Esophagus squamous epithelium (tissue), 5 donors: Measurements from ENCODE around the gene TNFAIP3. TPM values are rescaled to one million over a fixed set of nuclear protein-coding genes. Genes with fewer than 3 reads are reported as not detected.

Experiments
- DNase-seq: peaks from one replicate; lab custom pipeline; 2025; lab: John Stamatoyannopoulos, UW
- H3K27ac ChIP-seq, 4 donors: fragments of 200-600 bp; sonication (generic); one replicate each; pipeline ENCODE4 v1.5.1; 2016 to 2019; ENCODE audit warnings: mild to moderate bottlenecking in 1 of 4
- H3K27me3 ChIP-seq, 4 donors: fragments of 200-600 bp; sonication (generic); 1 replicate in 3 of 4; 2 replicates in 1 of 4; pipeline versions ENCODE4 v1.5.1 to v1.6.0; 2017 to 2021; ENCODE audit warnings: antibody characterized with exemption in 1 of 4
- H3K36me3 ChIP-seq, 3 donors: fragments of 200-600 bp; sonication (generic); one replicate each; pipeline ENCODE4 v1.5.1; 2016 to 2019
- H3K4me1 ChIP-seq, 3 donors: fragments of 200-600 bp; sonication (generic); one replicate each; pipeline ENCODE4 v1.5.1; 2017 to 2019
- H3K4me3 ChIP-seq, 4 donors: fragments of 200-600 bp; sonication (generic); 1 replicate in 3 of 4; 2 replicates in 1 of 4; pipeline ENCODE4 v1.5.1; 2016 to 2019; ENCODE audit warnings: mild to moderate bottlenecking in 2 of 4, moderate library complexity in 1 of 4
- H3K9me3 ChIP-seq, 3 donors: fragments of 200-600 bp; sonication (generic); one replicate each; pipeline ENCODE4 v1.5.1; 2016 to 2019
- CTCF ChIP-seq, 6 experiments: fragments of 450-650 bp in 4 of 6; fragments of 200-600 bp in 2 of 6; sonication (generic) in 2 of 6; IDR thresholded peaks; one replicate each; pipeline ENCODE4 v1.5.1; 2016 to 2019; ENCODE audit warnings: antibody characterized with exemption in 6 of 6, mild to moderate bottlenecking in 4 of 6, moderate library complexity in 4 of 6
- POLR2A ChIP-seq, 4 donors: fragments of 450-650 bp; IDR thresholded peaks; one replicate each; pipeline ENCODE4 v1.6.1; 2017; ENCODE audit warnings: antibody characterized with exemption in 4 of 4, mild to moderate bottlenecking in 4 of 4, moderate library complexity in 3 of 4
- WGBS, 2 donors: methylation state at CpG; one replicate each; pipeline ENCODE4 v1.1.5; 2018; 5-methylcytosine and 5-hydroxymethylcytosine counted together
- intact Hi-C: fragments of 100-400 bp; cut with DNase I; formaldehyde crosslinking; loops from one replicate; pipeline ENCODE4 v1.15.0; 2022
- total RNA-seq, 4 donors: library from RNA; depleted of rRNA; stranded (reverse); fragments of >200 nt; gene quantifications; one replicate each; pipeline ENCODE4 v1.1.0, GENCODE V29; 2016
- donor health status: DM: yes; HTN: yes; CAD: no.

Gene TNFAIP3
- total RNA-seq, 4 donors from 2014 or later, result 4.2 to 21.7 (median 7.7) TPM

- no peaks in the 10 kb centered on the region for H3K9me3 ChIP-seq
- intact Hi-C loops, result no loop called here
- no peaks in the 10 kb centered on the region for H3K27me3 ChIP-seq
- WGBS, 2 donors, result 57 to 64% methylated on average over 5 of the region's 5 CpGs
- H3K36me3 ChIP-seq, result no peaks in the 10 kb centered on the region
- H3K4me1 ChIP-seq, result peaks cover 0 to 27% (median 0%) of the 10 kb centered on the region in 3 donors
- H3K27ac ChIP-seq, result no peak overlapping the region
- TF ChIP-seq CTCF (IDR thresholded peaks at IDR 0.05), result no peak
- no peak for TF ChIP-seq POLR2A (IDR thresholded peaks at IDR 0.05)
- DNase-seq, result no peak
- H3K4me3 ChIP-seq, result no peak overlapping the region
Observed at GRCh38 chr6:137849981-137850714, 16.9 kb upstream of the TNFAIP3 start.

- WGBS, 2 donors, result 76 to 79% methylated on average over 4 of the region's 4 CpGs
- Histone ChIP-seq H3K4me3 (no peak overlapping the region), H3K4me1 (peaks cover 0 to 27% (median 0%) of the 10 kb centered on the region in 3 donors), H3K36me3 (no peaks in the 10 kb centered on the region), H3K27me3 (no peaks in the 10 kb centered on the region), H3K27ac (no peak overlapping the region), H3K9me3 (no peaks in the 10 kb centered on the region)
- DNase-seq, result no peak
- intact Hi-C loops, result no loop called here
- no peak for TF ChIP-seq POLR2A (IDR thresholded peaks at IDR 0.05)
- no peak for TF ChIP-seq CTCF (IDR thresholded peaks at IDR 0.05)
Observed at GRCh38 chr6:137850816-137851602, 16.1 kb upstream of the TNFAIP3 start.

- Histone ChIP-seq H3K27ac (no peak overlapping the region), H3K4me3 (no peak overlapping the region), H3K9me3 (no peaks in the 10 kb centered on the region), H3K4me1 (peaks cover 0 to 27% (median 0%) of the 10 kb centered on the region in 3 donors), H3K27me3 (no peaks in the 10 kb centered on the region), H3K36me3 (no peaks in the 10 kb centered on the region)
- DNase-seq, result no peak
- intact Hi-C loops, result no loop called here
- no peak for TF ChIP-seq CTCF (IDR thresholded peaks at IDR 0.05)
- no peak for TF ChIP-seq POLR2A (IDR thresholded peaks at IDR 0.05)
- 48 to 56% methylated on average over 3 of the region's 3 CpGs for WGBS, 2 donors
Observed at GRCh38 chr6:137851669-137852068, 15.4 kb upstream of the TNFAIP3 start.

DNA sequence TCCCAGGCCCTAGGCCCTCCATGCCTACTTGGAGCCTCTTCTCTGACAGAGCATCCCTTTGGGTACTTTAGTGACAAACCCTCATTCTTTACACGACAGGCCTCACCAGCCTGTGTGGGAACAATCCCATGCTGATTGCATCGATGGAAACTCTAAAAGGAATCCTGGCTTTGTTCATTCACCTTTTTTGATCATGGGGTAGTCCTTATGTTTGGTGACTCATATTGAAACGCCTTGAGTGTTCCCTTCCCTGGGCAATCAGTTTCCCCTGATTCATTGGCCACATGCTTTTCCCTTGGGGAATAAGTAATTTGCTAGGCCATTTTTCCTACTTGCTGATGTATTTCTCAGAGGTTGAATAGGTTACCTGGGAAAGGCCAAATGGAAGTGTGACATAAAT lies 14.7 kb upstream of the TNFAIP3 start:
- intact Hi-C loops, result no loop called here

More for the DNA sequence above, 14.7 kb upstream of the TNFAIP3 start:
- TF ChIP-seq CTCF (IDR thresholded peaks at IDR 0.05) (no peak), POLR2A (IDR thresholded peaks at IDR 0.05) (no peak)
- H3K4me1 ChIP-seq, result peaks cover 0 to 27% (median 0%) of the 10 kb centered on the region in 3 donors
- H3K27ac ChIP-seq, result no peak overlapping the region
- WGBS, 2 donors, result 33 to 52% methylated on average over 3 of the region's 3 CpGs
- H3K27me3 ChIP-seq, result no peaks in the 10 kb centered on the region
- no peaks in the 10 kb centered on the region for H3K36me3 ChIP-seq
- no peaks in the 10 kb centered on the region for H3K9me3 ChIP-seq
- no peak overlapping the region for H3K4me3 ChIP-seq
- DNase-seq, result no peak
